Measurements from ENCODE around the gene NCAM1. TPM values are rescaled to one million over a fixed set of nuclear protein-coding genes. Genes with fewer than 3 reads are reported as not detected.

The NCAM1 gene
- total RNA-seq, 1 experiment from 2014 or later = 12.0 TPM

- POLR2A ChIA-PET (ENCODE audit: low non-redundant PET) = no interaction called here
These were observed 286.7 kb downstream of the NCAM1 start for GRCh38 chr11:113247966-113248365.

GRCh38 chr11:113248702-113249490, 287.7 kb downstream of the NCAM1 start:
- no peaks in the 10 kb centered on the region for H3K9me3 ChIP-seq (ENCODE audit: low read depth, low read length, poor library complexity, severe bottlenecking)
- no peaks in the 10 kb centered on the region for H3K36me3 ChIP-seq (ENCODE audit: insufficient read depth, low read length, poor library complexity, severe bottlenecking)
- no peak overlapping the region for H3K4me3 ChIP-seq (ENCODE audit: low read depth, low read length, poor library complexity, severe bottlenecking)
- no peak overlapping the region for H3K27ac ChIP-seq (ENCODE audit: low read depth, low read length, poor library complexity, severe bottlenecking)
- POLR2A ChIA-PET (ENCODE audit: low non-redundant PET) = no interaction called here
- H3K4me1 ChIP-seq (ENCODE audit: insufficient read depth, low read length, poor library complexity, severe bottlenecking) = peaks cover 6% of the 10 kb centered on the region
- intact Hi-C loops (cut with micrococcal nuclease; ENCODE audit: unreplicated experiment) = no loop called here
- CTCF ChIA-PET = interaction anchor here (0.6 to 1.0 kb wide), 3 partner anchors 57 to 661 kb away, joined by 3 to 5 read pairs (median 5); no protein-coding TSS in a partner anchor
- no TSS peak for BruUV-seq (replicated peaks)
- H3K27me3 ChIP-seq (replicated peaks; ENCODE audit: insufficient read depth, low read depth, low read length, poor library complexity) = no peaks in the 10 kb centered on the region
- no peak for DNase-seq (ENCODE audit: low spot score)
- TF ChIP-seq CTCF (conservative IDR thresholded peaks at IDR 0.05; ENCODE audit: low read depth, low read length) (no peak), EZH2 (IDR thresholded peaks at IDR 0.05; ENCODE audit: borderline replicate concordance, low read depth, low read length, poor library complexity, severe bottlenecking) (no peak)

More at GRCh38 chr11:113247966-113248365, 286.7 kb downstream of the NCAM1 start:
- H3K9me3 ChIP-seq (ENCODE audit: low read depth, low read length, poor library complexity, severe bottlenecking) = no peaks in the 10 kb centered on the region
- H3K4me3 ChIP-seq (ENCODE audit: low read depth, low read length, poor library complexity, severe bottlenecking) = no peak overlapping the region
- no peaks in the 10 kb centered on the region for H3K36me3 ChIP-seq (ENCODE audit: insufficient read depth, low read length, poor library complexity, severe bottlenecking)
- intact Hi-C loops (cut with micrococcal nuclease; ENCODE audit: unreplicated experiment) = no loop called here
- BruUV-seq (replicated peaks) = no TSS peak
- TF ChIP-seq CTCF (conservative IDR thresholded peaks at IDR 0.05; ENCODE audit: low read depth, low read length) (no peak), EZH2 (IDR thresholded peaks at IDR 0.05; ENCODE audit: borderline replicate concordance, low read depth, low read length, poor library complexity, severe bottlenecking) (no peak)
- CTCF ChIA-PET = interaction anchor here (0.6 kb wide), 1 partner anchor 58 kb away, joined by 3 read pairs; no protein-coding TSS in a partner anchor
- no peaks in the 10 kb centered on the region for H3K4me1 ChIP-seq (ENCODE audit: insufficient read depth, low read length, poor library complexity, severe bottlenecking)
- H3K27me3 ChIP-seq (replicated peaks; ENCODE audit: insufficient read depth, low read depth, low read length, poor library complexity) = no peaks in the 10 kb centered on the region
- H3K27ac ChIP-seq (ENCODE audit: low read depth, low read length, poor library complexity, severe bottlenecking) = no peak overlapping the region
- no peak for DNase-seq (ENCODE audit: low spot score)

GRCh38 chr11:113249491-113249763, 288.2 kb downstream of the NCAM1 start:
- Histone ChIP-seq H3K36me3 (ENCODE audit: insufficient read depth, low read length, poor library complexity, severe bottlenecking) (no peaks in the 10 kb centered on the region), H3K4me3 (ENCODE audit: low read depth, low read length, poor library complexity, severe bottlenecking) (no peak overlapping the region), H3K4me1 (ENCODE audit: insufficient read depth, low read length, poor library complexity, severe bottlenecking) (peaks cover 9% of the 10 kb centered on the region), H3K9me3 (ENCODE audit: low read depth, low read length, poor library complexity, severe bottlenecking) (no peaks in the 10 kb centered on the region), H3K27me3 (replicated peaks; ENCODE audit: insufficient read depth, low read depth, low read length, poor library complexity) (no peaks in the 10 kb centered on the region), H3K27ac (ENCODE audit: low read depth, low read length, poor library complexity, severe bottlenecking) (no peak overlapping the region)
- no peak for TF ChIP-seq EZH2 (IDR thresholded peaks at IDR 0.05; ENCODE audit: borderline replicate concordance, low read depth, low read length, poor library complexity, severe bottlenecking)
- peak; percentile 52 for TF ChIP-seq CTCF (conservative IDR thresholded peaks at IDR 0.05; ENCODE audit: low read depth, low read length)
- CTCF ChIA-PET = interaction anchor here (1.0 kb wide), 2 partner anchors 80 to 661 kb away, joined by 5 read pairs; no protein-coding TSS in a partner anchor
- peak; percentile 22 for DNase-seq (ENCODE audit: low spot score)
- POLR2A ChIA-PET (ENCODE audit: low non-redundant PET) = no interaction called here
- BruUV-seq (replicated peaks) = no TSS peak
- intact Hi-C loops (cut with micrococcal nuclease; ENCODE audit: unreplicated experiment) = no loop called here
